Fibroblast of lung (primary cell): ENCODE data around the gene AACS. TPM values are rescaled to one million over a fixed set of nuclear protein-coding genes. Genes with fewer than 3 reads are reported as not detected.

ENCODE experiments used
- DNase-seq, 2 donors: peaks; one replicate each; pipeline versions ENCODE4 v3.0.0 to v3.0.0-alpha.2; 2010; ENCODE audit warnings: low read depth in 2 of 2
- H2AFZ ChIP-seq: 2 replicates; pipeline ENCODE4 v1.5.1; 2012; ENCODE audit warnings: low read length, control low read depth, inconsistent platforms
- H3K27ac ChIP-seq: 2 replicates; pipeline ENCODE4 v1.5.1; 2011; ENCODE audit warnings: low read length, control low read depth; ENCODE audit not compliant: insufficient read depth
- H3K27me3 ChIP-seq: 2 replicates; pipeline ENCODE4 v1.5.1; 2011; ENCODE audit warnings: mild to moderate bottlenecking, low read length; ENCODE audit not compliant: control insufficient read depth, insufficient read depth
- H3K36me3 ChIP-seq: 2 replicates; pipeline ENCODE4 v1.5.1; 2011; ENCODE audit warnings: low read length; ENCODE audit not compliant: control insufficient read depth, insufficient read depth
- H3K4me1 ChIP-seq: 2 replicates; pipeline ENCODE4 v1.5.1; 2011; ENCODE audit warnings: low read length; ENCODE audit not compliant: control insufficient read depth, insufficient read depth; ENCODE audit errors: extremely low read depth
- H3K4me2 ChIP-seq: 2 replicates; pipeline ENCODE4 v1.5.1; 2011; ENCODE audit warnings: low read length, control low read depth; ENCODE audit not compliant: insufficient read depth; ENCODE audit errors: extremely low read depth
- H3K4me3 ChIP-seq, 4 experiments: fragments of 200-600 bp in 1 of 4; sonication (generic) in 1 of 4; replicated peaks in 1 of 4; 2 replicates each; pipeline ENCODE4 v1.5.1; 2011 to 2016; ENCODE audit warnings: low read length in 4 of 4, low read depth in 3 of 4, mild to moderate bottlenecking in 3 of 4, control low read depth in 2 of 4, inconsistent platforms in 1 of 4, mixed read lengths in 1 of 4; ENCODE audit not compliant: insufficient read depth in 1 of 4; ENCODE audit errors: control extremely low read depth in 1 of 4
- H3K79me2 ChIP-seq: 2 replicates; pipeline ENCODE4 v1.5.1; 2012; ENCODE audit warnings: mild to moderate bottlenecking, low read length, inconsistent platforms; ENCODE audit not compliant: control insufficient read depth, insufficient read depth
- H3K9ac ChIP-seq: 2 replicates; pipeline ENCODE4 v1.5.1; 2011; ENCODE audit warnings: mild to moderate bottlenecking, low read length, control low read depth; ENCODE audit not compliant: insufficient read depth
- H3K9me3 ChIP-seq: 2 replicates; pipeline ENCODE4 v1.5.1; 2012; ENCODE audit warnings: low read depth, low read length; ENCODE audit not compliant: control insufficient read depth, insufficient read depth
- H4K20me1 ChIP-seq: 2 replicates; pipeline ENCODE4 v1.5.1; 2011; ENCODE audit warnings: low read length; ENCODE audit not compliant: control insufficient read depth, insufficient read depth; ENCODE audit errors: extremely low read depth
- EZH2 ChIP-seq: IDR thresholded peaks from 2 replicates; pipeline ENCODE4 v1.5.1; 2012; ENCODE audit warnings: low read length, control low read depth, mild to moderate bottlenecking; ENCODE audit errors: missing control alignments
- polyA plus RNA-seq, 2 donors: library from polyadenylated mRNA; depleted of rRNA in 1 of 2; stranded (reverse) in 1 of 2; unstranded in 1 of 2; fragments of >200 nt; gene quantifications; 2 replicates each; pipeline ENCODE4 v1.2.1, GENCODE V29; 2011 to 2012; ENCODE audit warnings: missing spikeins in 1 of 2
- total RNA-seq: library from RNA; depleted of rRNA; stranded (reverse); fragments of >200 nt; gene quantifications from 2 replicates; pipeline ENCODE4 v1.2.1, GENCODE V29; 2014
- TF ChIP-seq, protein P1 (sequence below), 2 donors: IDR thresholded peaks in 1 of 2; conservative IDR thresholded peaks in 1 of 2; 1 replicate in 1 of 2; 2 replicates in 1 of 2; pipeline ENCODE4 v1.5.1; 2011 to 2012; ENCODE audit warnings: low read length in 2 of 2, control low read depth in 1 of 2, inconsistent platforms in 1 of 2, low read depth in 1 of 2, mild to moderate bottlenecking in 1 of 2

AACS gene
- total and polyA plus RNA-seq, 2 donors (not counting 1 experiment from before 2014, with no cell fraction given), result 24.7 to 31.5 TPM

DNA sequence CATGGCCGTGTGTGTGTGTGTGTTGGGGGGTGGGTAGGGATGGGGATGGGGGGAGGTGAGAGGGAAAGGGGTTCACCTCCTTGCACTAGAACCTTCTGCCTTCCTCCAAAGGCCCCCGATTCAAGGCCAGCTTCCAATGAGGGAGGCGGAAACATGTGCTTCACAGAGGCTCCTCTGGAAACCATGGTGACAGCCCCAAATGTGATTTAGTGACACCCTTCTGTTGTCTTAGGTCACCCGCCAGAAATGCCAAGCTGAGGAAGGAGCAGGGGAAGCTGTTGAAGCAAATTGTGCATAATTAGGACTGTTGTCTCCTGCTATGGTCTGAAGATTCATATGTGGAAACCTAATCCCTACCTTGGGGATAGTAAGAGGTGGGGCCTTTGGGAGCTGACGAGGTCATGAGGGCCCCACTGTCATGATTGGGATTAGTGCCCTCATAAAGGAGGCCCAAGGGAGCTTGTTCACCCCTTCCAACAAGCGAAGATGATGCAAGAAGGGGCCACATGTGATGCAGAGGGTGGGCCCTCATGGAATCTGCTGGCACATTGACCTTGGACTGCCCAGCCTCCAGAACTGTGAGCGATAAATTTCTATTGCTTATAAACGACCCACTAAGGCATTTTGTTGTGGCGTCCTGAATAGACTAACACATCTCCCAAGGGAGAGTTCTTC lies 95.2 kb downstream of the AACS start:
- Histone ChIP-seq H4K20me1 (no peaks in the 10 kb centered on the region), H3K79me2 (no peaks in the 10 kb centered on the region), H3K9ac (no peak overlapping the region), H3K4me3 (no peak overlapping the region), H3K36me3 (no peaks in the 10 kb centered on the region), H3K4me2 (no peak overlapping the region), H2AFZ (no peak overlapping the region), H3K27ac (no peak overlapping the region), H3K9me3 (no peaks in the 10 kb centered on the region), H3K27me3 (no peaks in the 10 kb centered on the region), H3K4me1 (no peaks in the 10 kb centered on the region)
- no peak for DNase-seq
- TF ChIP-seq EZH2, result no peak
- TF ChIP-seq, protein P1, sequence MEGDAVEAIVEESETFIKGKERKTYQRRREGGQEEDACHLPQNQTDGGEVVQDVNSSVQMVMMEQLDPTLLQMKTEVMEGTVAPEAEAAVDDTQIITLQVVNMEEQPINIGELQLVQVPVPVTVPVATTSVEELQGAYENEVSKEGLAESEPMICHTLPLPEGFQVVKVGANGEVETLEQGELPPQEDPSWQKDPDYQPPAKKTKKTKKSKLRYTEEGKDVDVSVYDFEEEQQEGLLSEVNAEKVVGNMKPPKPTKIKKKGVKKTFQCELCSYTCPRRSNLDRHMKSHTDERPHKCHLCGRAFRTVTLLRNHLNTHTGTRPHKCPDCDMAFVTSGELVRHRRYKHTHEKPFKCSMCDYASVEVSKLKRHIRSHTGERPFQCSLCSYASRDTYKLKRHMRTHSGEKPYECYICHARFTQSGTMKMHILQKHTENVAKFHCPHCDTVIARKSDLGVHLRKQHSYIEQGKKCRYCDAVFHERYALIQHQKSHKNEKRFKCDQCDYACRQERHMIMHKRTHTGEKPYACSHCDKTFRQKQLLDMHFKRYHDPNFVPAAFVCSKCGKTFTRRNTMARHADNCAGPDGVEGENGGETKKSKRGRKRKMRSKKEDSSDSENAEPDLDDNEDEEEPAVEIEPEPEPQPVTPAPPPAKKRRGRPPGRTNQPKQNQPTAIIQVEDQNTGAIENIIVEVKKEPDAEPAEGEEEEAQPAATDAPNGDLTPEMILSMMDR (conservative IDR thresholded peaks at IDR 0.05 in 1 of 2, IDR thresholded peaks at IDR 0.05 in 1 of 2; ENCODE audit: low read depth in 1 of 2, low read length in 2 of 2), result no peak

DNA sequence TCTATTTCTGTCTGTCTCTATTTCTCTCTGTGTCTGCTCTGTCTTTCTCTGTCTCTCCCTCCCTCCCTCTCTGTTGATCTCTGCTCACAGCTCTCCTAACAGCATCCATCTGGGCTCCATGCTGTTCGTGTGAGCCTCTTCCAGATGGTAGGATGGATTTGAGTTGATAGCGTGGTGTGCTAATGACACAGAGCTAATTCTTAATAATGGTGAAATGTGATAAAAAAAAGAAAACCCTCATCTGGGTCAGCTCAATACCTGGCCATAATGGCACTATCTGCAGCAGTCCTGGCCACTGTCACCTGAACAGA lies 96.4 kb downstream of the AACS start:
- Histone ChIP-seq H3K36me3 (no peaks in the 10 kb centered on the region), H3K79me2 (no peaks in the 10 kb centered on the region), H3K27ac (no peak overlapping the region), H3K9ac (no peak overlapping the region), H3K9me3 (no peaks in the 10 kb centered on the region), H4K20me1 (no peaks in the 10 kb centered on the region), H3K27me3 (no peaks in the 10 kb centered on the region), H2AFZ (no peak overlapping the region), H3K4me3 (no peak overlapping the region), H3K4me2 (no peak overlapping the region), H3K4me1 (no peaks in the 10 kb centered on the region)
- no peak for DNase-seq
- TF ChIP-seq EZH2, result no peak
- TF ChIP-seq, protein P1 (conservative IDR thresholded peaks at IDR 0.05 in 1 of 2, IDR thresholded peaks at IDR 0.05 in 1 of 2; ENCODE audit: low read depth in 1 of 2, low read length in 2 of 2), result no peak

DNA sequence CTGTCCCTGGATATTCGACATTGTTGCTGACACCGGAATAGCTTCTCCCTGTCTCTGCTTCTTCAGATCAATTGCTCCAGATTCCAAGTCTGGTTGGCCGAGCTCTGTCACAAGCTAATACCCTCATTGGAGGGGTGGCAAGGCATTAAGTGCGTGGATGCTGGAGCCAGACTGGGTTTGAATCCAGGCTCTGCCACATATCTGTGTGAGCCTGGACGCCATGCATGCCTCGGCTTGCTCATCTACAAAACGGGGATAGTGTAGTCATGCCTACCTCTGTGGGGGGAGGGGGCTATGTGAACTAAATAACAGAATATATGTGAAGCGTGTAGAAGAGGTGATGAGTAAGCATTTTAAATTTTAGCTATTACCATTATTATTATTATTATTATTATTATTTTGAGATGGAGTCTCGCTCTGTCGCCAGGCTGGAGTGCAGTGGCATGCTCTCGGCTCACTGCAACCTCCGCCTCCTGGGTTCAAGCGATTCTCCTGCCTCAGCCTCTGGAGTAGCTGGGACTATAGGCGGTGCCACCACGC lies 97.3 kb downstream of the AACS start:
- Histone ChIP-seq H4K20me1 (no peaks in the 10 kb centered on the region), H3K27ac (no peak overlapping the region), H3K4me1 (no peaks in the 10 kb centered on the region), H3K27me3 (no peaks in the 10 kb centered on the region), H3K36me3 (no peaks in the 10 kb centered on the region), H2AFZ (no peak overlapping the region), H3K4me3 (no peak overlapping the region), H3K4me2 (no peak overlapping the region), H3K79me2 (no peaks in the 10 kb centered on the region), H3K9me3 (no peaks in the 10 kb centered on the region), H3K9ac (no peak overlapping the region)
- DNase-seq, result no peak
- TF ChIP-seq, protein P1 (conservative IDR thresholded peaks at IDR 0.05 in 1 of 2, IDR thresholded peaks at IDR 0.05 in 1 of 2; ENCODE audit: low read depth in 1 of 2, low read length in 2 of 2), result no peak
- TF ChIP-seq EZH2, result no peak
